GM18858 (cell line): Measurements from ENCODE around the gene RIPK1.
"Not testable (repeated sequence)": the region's sequence is repeated elsewhere in the genome, so short reads cannot be mapped to it uniquely, and the experiment has no call there.

ENCODE experiments used
- ATAC-seq: cut with Tn5 transposase; IDR thresholded peaks from one replicate; pipeline ENCODE4 v1.9.1; 2021; ENCODE audit not compliant: unreplicated experiment

RIPK1 gene

GRCh38 chr6:3133515-3133914 is 65.2 kb downstream of the RIPK1 start:
- ATAC-seq = no peak

DNA sequence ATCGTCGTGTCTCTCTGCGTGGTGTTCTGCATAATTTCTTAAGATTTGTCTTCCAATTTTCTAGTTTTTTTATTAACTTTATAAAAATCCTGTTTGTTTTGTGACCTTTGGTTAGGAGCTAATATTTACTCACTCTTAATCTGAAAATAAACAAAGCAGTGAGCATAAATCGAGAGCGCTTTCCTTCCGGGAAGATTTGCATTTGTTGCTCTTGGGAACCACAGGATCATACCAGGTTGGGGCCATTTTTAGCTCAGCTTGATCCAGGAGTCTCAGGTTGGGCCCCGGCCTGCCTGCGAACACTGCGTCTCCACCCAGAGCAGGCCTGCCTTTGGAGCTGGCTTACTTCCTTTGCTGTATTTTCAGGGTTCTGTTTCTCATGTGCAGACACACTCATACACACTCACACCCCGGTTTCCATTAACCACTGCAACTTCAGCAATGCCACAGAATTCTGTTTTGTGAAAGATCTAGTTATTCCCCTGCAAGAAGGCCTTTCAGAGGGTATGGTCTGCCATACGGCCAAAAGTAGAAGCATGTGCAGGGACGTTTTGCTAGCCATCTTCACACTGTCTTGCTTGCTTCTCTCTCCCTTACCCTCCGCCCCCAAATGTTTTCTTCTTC is 67.5 kb downstream of the RIPK1 start:
- no peak for ATAC-seq

DNA sequence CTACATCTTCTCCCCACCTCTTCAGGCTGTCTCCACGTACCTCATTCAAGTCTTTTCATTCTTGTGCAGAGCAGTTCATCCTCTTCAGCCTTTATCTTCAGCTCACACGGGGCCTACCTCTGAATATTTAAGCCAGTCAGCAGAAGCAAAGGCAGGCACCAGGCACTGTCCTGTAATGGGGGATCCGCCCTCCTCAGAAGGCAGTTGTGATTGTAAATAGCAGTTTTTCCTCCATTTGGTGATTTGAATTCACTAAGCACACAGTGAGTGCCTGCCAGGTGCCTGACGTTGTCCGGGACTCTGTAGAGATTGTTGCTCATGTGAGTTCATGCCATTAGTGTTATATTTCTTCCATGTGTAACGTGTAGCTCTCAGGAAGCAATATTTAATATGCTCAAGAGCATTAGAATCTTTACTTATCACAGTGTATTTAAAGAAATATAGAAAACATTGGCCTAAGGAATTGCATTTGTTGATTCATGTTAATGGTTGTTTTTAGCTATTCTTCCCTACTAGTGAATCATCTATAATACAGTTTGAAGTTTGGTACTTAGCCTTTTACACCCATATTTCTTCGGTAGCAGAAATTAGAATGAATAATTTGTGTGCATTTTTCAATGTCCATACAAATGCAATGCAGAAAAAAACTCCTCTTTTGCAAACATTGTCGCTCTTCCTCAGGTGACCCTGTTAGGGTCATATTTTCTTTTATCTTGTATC is 68.2 kb downstream of the RIPK1 start:
- ATAC-seq = no peak

- ATAC-seq = no peak
Observed at GRCh38 chr6:3137057-3137777, 68.9 kb downstream of the RIPK1 start.

DNA sequence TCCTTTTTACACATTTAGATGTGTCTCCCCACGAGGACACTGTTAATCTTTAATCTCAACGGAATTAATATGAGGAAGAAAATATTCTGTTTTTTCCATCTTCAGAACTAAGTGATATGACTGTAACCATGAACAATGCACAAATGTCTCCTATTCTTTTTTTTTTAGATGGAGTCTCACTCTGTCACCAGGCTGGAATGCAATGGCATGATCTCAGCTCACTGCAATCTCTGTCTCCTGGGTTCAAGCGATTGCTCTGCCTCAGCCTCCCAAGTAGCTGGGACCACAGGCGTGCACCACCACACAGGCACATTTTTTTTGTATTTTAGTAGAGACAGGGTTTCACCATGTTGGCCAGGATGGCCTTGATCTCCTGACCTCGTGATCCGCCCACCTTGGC is 69.6 kb downstream of the RIPK1 start:
- ATAC-seq = not testable (repeated sequence)

GRCh38 chr6:3138341-3138740 is 70.0 kb downstream of the RIPK1 start:
- ATAC-seq = no peak

DNA sequence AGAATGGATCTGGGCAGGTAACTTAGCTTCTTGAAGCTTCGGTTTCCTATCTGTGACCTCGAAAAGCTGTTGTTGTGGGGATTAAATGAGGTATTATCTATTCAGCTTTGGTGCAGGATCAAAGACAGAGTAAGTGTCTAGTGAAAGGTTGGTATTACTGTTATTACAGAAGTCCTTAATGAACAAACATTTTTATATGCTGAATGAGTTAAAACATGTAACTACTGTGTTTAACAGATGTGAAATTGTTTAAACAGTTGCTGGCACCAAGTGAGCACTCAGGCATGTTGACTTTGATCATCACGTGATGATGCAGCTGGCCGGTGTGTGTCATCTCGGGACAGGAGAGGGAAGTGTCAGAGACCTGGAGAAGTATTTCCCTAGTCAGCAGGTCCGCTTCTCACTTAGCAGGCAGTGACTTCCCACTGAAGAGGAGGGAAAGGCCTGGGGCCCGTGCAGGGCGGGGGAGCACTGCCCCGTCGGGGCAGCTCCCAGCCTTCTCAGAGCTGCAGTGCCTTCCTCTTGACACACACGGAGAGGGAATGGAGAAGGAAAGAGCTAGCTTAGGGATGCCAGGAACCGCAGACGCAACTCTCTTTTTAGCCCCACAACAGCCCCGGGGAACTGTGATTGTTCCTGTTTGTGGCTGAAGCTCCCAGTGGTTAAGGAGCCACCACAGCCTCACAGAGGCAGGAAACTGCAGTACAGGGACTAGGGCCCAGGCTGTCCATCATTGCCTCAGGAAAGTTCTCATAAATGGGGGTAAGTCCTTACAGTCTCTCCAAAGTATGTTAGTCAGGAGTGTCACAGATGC is 71.0 kb downstream of the RIPK1 start:
- no peak for ATAC-seq

GRCh38 chr6:3140201-3140600 is 71.9 kb downstream of the RIPK1 start:
- ATAC-seq = no peak

DNA sequence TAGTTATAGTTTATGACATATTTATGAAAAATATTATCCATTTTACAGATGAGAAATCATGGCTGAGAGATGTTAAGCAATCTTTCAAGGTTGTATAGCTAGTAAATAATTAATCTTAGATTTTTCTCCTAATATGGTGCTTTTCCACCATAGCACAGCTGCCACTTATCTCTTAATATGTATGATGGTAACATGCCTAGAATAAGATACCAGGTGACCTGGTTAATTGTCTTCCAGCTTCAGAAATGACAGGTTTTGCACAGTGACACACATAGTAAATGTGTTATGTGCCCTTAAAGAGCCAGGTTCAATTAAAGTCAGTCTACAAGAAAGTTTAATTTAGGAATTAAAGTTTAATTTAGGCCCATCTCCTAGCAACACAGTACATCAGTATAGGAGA is 74.2 kb downstream of the RIPK1 start:
- no peak for ATAC-seq

GRCh38 chr6:3143158-3143557 is 74.9 kb downstream of the RIPK1 start:
- no peak for ATAC-seq

DNA sequence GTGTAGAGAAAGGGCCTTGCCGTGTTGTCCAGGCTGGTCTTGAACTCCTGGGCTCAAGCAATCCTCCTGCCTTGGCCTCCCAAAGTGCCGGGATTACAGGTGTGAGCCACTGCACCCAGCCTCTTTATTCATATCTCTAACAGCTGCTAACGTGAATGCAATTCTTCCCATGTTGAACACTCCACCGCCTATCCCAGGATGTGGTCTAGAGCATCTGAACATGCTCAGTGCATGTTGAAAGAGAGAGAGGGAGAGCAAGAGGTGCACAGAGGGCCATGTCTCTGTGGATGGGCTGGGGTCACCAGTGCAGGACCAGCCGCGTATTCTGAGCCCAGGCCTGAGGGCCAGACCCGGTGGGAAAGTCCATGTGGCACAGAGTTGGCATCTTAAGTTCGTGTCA is 76.3 kb downstream of the RIPK1 start:
- ATAC-seq = no peak

DNA sequence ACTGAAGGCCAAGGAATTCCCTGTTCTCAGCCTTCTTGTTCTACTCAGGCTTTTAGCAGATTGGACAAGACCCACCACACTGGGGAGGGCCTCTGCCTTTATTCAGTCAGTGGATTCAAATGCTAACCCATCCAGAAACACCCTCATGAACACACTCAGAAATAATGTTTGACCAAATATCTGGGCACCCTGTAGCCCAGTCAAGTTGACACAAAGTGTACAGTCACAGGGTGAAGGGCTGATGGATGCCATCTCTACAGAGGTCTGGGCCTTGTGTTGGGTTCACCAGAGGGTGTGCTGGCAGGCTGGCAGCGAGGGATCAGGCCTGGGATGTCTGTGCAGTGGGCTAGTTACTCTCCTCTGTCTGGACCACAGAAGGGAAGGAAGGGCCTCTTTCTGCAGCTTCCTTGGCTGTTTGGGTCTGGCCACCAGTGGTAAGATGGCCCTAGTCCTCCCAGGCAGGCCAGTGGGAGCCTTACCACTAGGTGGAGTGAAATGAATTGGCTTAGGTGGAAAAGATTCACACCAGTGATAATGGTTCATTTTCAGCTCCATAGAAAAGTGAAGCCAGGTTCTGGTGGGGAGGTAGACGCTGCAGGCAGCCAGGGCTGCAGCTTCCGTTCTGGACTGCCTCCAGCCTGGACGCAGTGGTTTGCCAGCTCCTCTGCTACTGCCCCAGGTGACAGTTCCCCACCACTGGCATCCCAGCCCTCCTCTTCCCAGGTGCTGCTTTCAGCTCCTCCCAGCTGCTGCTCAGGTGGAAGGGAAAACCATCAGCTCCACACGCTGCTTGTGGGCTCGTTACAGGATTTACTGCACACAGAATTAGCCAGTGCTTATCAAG is 79.8 kb downstream of the RIPK1 start:
- ATAC-seq = no peak

DNA sequence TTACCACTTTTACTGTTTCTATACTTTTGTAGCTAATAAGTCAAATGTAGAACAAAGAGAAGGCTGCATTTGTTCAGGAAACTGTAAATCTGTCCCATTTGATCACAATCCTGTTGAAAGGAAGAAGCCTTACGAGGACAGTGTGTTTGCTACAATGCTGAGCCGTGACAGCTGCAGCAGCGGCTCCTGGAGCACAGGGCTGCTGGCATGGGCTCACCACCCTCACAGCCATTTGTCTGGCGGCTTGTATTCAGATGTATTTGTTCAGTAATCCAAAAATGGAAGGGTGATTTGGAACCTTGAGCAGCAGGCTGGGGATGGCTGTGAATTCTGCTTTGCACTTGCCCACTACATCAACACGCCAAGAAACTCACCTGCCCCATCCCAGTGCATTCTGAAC is 83.4 kb downstream of the RIPK1 start:
- ATAC-seq = no peak

GRCh38 chr6:3152689-3153088 is 84.4 kb downstream of the RIPK1 start:
- ATAC-seq = no peak

- ATAC-seq = not testable (repeated sequence)
Observed at GRCh38 chr6:3155416-3155815, 87.1 kb downstream of the RIPK1 start.

GRCh38 chr6:3156184-3157130 is 88.2 kb downstream of the RIPK1 start:
- ATAC-seq = not testable (repeated sequence)

GRCh38 chr6:3157131-3157933 is 89.0 kb downstream of the RIPK1 start, which contains the start of gene TUBB2A:
TUBB2A (minus strand) TSS chr6:3157544; CDS start chr6:3157463, 81 bp downstream.
- ATAC-seq = peak; percentile 56
